Breast epithelium (tissue), 3 donors: ENCODE data around the gene CAMK2B.

ENCODE experiments used
- POLR2AphosphoS5 ChIP-seq, 3 donors: sonication (generic); formaldehyde crosslinking; IDR thresholded peaks; one replicate each; pipeline ENCODE4 v1.6.1; 2017; ENCODE audit warnings: antibody characterized with exemption in 3 of 3
- TF ChIP-seq, protein P1 (sequence below), 3 donors: fragments of 450-650 bp; IDR thresholded peaks; one replicate each; pipeline ENCODE4 v1.5.1; 2016 to 2017; ENCODE audit warnings: antibody characterized with exemption in 3 of 3, mild to moderate bottlenecking in 3 of 3, moderate library complexity in 3 of 3

- TF ChIP-seq, protein P1, sequence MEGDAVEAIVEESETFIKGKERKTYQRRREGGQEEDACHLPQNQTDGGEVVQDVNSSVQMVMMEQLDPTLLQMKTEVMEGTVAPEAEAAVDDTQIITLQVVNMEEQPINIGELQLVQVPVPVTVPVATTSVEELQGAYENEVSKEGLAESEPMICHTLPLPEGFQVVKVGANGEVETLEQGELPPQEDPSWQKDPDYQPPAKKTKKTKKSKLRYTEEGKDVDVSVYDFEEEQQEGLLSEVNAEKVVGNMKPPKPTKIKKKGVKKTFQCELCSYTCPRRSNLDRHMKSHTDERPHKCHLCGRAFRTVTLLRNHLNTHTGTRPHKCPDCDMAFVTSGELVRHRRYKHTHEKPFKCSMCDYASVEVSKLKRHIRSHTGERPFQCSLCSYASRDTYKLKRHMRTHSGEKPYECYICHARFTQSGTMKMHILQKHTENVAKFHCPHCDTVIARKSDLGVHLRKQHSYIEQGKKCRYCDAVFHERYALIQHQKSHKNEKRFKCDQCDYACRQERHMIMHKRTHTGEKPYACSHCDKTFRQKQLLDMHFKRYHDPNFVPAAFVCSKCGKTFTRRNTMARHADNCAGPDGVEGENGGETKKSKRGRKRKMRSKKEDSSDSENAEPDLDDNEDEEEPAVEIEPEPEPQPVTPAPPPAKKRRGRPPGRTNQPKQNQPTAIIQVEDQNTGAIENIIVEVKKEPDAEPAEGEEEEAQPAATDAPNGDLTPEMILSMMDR (IDR thresholded peaks at IDR 0.05) = no peak
- TF ChIP-seq POLR2AphosphoS5 (IDR thresholded peaks at IDR 0.05) = no peak
Measured at GRCh38 chr7:44212581-44213184, 112.7 kb downstream of the CAMK2B start.
